G401.6 (cell line): ENCODE data around the gene ATXN10.

Experiments
- FAIRE-seq: peaks from 2 replicates; lab custom pipeline; 2012; peaks lifted over from hg19 to GRCh38; lab: Jason Lieb, UNC

ATXN10 gene

DNA sequence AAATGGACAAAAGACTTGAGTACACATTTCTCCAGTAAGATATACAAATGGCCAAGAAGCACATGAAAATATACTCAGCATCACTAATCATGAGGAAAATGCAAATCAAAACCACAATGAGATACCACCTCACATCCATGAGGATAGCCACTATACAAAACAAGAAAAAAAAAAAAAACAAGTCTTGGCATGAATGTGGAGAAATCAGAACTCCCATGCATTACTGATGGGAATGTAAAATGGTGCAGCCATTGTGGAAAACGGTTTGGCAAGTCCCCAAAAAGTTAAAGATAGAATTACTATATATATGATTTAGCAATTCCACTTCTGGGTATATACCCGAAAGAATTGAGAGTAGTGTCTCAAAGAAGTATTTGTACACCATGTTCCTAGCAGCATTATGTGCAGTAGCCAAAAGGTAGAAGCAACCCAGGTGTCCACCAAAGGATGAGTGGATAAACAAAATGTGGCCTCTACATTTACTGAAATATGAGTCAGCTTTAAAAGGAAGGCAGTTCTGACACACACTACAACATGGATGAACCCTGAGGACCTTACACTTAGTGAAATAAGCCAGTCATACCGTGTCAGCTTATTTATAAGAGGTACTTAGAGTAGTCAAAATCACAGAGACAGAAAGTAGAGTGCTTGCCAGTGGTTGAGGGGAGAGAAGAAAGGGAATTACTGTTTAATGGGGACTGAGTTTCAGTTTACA is 159.1 kb downstream of the ATXN10 start:
- no peak for FAIRE-seq

- no peak for FAIRE-seq
Observed at GRCh38 chr22:45831394-45831793, 159.8 kb downstream of the ATXN10 start.

GRCh38 chr22:45832180-45832579 is 160.5 kb downstream of the ATXN10 start:
- FAIRE-seq: no peak

- no peak for FAIRE-seq
Observed at GRCh38 chr22:45832959-45833580, 161.4 kb downstream of the ATXN10 start.

DNA sequence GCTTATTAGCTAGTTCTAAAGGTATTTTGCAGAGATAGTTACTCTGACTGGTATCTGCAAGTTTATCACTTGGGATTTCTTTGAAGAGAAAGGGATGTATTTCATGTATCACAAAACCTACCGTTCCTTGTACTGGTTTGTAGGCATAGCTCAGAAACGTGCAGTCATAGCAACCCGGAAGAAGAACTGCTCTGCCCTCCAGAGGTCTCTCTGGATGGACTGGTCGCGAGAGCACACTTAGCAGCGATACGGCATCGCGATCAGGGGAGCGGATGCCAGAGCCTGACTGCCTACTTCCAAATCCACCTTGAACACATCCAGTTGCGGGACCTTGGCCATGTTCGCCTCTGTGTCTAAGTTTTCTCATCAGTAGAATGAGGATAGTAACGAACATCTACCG is 162.0 kb downstream of the ATXN10 start:
- no peak for FAIRE-seq

DNA sequence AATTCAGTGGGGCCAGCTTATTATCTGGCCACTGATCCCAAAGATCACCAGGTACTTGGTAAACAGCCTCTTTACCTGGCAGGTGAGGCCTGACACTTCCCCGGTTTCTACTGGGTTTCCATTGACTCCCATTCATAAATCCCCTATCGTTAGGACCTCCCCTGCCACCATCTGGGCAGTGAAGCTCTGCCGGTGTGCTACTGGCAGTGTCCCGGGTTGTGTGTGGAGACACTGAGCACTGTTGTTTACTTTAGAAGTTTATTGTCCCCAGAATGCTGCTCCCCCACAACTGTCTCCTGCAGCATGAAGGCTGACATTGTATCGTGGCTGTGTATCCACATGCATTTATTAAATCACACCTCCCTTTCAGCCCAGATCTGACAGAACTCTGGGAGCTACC is 162.6 kb downstream of the ATXN10 start:
- FAIRE-seq: no peak

GRCh38 chr22:45834795-45835194 is 163.2 kb downstream of the ATXN10 start:
- FAIRE-seq: no peak

- FAIRE-seq: no peak
Observed at GRCh38 chr22:45836418-45837169, 165.0 kb downstream of the ATXN10 start.

DNA sequence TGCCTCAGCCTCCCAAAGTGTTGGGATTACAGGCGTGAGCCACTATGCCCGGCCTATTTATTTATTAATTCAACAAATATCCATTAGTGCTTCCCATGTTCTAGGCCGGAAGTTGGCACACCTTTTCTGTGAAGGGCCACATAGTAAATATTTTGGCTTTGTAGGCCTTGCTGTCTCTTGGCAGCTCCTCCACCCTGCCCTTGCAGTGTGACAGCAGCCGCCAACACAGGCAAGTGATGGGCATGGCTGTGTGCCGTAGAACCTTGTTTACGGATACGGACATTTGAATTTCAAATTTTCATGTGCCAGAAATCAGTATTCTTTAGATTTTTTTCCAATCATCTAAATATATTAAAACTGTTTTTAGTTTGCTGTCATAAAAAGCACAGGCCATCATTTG is 165.9 kb downstream of the ATXN10 start:
- no peak for FAIRE-seq

GRCh38 chr22:45838305-45838887 is 166.8 kb downstream of the ATXN10 start:
- no peak for FAIRE-seq

DNA sequence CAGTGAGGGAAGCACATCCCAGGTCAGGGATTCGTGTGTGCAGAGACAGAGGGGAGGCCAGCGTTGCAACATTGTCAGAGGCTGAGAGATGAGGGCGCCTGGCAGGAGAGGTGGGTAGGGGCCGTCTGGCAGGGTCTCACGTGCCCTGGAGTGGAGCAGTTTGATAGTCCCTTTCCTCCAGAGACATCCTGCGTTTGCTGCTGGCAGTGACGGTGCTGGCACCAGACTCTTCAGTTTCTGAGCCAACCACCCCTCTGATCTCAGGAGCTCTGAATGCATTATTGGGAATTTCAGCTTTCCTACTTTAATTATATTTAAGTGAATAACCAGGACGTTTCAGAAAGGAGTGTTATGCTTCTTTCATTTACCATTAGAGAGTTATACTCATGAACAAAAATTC is 168.8 kb downstream of the ATXN10 start:
- no peak for FAIRE-seq

DNA sequence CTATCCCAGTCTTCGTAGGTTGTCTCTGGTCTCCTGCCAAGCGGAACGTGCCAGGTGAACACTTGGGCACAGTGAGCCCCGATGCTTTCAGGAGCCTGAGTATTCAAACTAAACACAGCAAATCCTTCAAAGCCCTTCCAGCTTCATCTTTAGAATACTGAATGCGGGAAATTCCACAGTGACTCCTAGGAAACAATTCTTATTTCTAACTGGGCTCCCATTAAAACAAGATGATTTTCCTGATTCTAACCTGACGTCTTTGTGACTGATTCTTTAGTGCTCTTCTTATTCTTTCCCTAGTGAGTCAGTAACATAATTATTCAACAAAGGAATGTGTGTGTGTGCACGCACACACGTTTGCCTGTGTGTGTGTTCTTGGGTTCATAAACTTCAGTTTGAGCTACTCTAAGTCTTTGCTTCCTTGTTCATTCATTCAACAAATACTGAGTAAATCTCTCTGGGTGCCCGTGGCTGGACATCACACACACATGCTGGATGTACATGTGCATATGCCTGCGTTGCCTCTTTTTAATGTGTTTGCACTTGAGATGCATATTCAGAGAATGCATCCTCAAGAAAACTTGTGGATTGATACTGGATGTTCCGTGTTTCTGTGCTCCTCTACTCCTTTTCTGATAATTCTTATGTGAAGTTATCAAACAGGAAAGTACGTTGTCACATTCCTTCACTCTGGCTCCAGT is 170.8 kb downstream of the ATXN10 start:
- FAIRE-seq: no peak

DNA sequence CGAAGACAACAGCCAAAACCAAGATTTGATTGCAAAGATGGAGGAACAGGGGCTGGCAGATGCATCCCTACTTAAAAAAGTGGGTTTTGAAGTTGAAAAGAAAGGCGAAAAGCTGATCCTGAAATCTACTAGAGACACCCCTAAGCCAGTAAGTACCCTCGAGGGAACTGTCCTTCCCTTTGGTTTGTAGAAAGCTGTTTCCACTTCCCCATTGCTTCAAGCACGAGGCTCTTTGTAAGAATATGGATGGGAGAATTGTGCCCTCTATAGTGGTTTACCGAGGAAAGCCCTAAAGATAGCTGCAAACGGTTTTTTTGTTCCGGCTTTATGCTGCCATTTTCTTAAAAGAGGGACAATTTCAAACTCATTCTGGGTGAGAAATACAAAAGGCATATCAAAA is 171.4 kb downstream of the ATXN10 start:
- no peak for FAIRE-seq

GRCh38 chr22:45843986-45844385 is 172.4 kb downstream of the ATXN10 start:
- FAIRE-seq: no peak

GRCh38 chr22:45845076-45845487 is 173.4 kb downstream of the ATXN10 start:
- no peak for FAIRE-seq

DNA sequence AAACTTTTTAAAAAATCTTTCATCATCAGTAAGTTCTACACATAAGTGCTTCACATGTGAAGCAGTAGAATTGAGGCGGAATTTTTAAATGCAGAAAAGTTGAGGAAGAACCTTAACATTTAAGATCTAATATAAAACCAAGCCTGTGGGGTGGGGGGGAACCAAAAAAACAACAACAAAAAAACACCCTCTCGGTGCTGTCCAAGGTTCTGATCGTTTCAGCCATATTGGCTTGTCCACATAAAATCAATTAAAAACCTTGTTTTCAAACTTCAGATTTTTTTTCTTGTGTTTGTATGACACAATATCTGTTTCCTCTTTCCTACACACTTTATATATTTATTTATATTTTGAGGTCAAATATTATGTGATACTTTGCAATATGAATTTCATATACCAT is 175.3 kb downstream of the ATXN10 start:
- no peak for FAIRE-seq

DNA sequence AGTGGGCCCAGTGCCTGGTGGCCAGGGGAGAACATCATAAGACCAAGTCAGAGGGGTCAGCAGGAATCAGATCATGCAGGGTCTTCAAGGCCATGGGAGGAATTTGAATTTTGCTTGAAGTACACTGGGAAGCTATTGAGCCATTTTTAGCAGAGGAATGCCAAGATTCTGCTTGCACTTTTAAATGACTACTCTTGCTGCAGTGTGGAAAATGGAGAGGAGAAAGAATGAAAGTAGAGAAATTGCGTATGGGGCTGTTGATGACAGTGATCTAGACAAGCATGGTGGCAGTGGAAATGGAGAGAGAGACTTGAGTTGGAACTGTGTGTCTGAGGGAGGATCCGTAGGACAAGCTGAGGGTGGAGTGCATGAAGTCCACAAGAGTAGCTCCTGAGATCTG is 177.3 kb downstream of the ATXN10 start:
- no peak for FAIRE-seq

DNA sequence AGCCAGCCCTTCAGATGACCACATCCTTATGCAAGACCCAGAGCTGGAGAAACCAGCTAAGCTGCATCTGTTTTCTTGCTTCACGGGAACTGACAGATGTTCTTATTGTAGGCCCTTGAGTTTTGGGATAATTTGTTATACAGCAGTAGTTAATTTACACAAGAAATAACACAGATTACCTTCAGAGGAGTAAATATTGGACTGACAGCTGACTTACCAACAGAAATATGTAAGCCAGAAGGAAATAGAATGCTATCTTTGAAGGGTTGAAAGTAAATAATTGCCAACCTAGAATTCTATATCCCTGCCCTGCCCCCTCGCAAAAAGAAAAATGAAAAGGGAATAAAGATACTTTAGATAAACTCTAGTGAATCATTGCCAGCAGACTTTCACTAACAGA is 181.2 kb downstream of the ATXN10 start:
- no peak for FAIRE-seq

DNA sequence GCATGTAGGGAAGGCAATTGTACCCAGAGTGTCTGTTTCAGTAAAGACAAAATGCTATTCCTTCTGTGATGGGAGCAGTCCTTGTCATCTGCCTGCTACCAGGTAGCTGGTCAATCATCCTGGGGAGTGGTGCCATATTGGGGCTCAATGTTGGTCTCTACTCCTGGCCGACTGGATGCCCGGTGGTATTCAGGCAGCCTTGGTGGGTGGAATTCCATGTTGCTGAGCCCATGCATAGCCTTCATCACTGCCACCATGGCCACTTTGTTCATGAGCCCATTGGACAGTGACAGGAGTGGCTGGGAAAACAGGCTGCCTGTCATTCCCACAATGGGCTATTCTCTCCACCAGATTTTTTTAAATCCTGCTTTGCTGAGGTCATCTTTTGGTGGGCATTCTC is 184.3 kb downstream of the ATXN10 start:
- no peak for FAIRE-seq

DNA sequence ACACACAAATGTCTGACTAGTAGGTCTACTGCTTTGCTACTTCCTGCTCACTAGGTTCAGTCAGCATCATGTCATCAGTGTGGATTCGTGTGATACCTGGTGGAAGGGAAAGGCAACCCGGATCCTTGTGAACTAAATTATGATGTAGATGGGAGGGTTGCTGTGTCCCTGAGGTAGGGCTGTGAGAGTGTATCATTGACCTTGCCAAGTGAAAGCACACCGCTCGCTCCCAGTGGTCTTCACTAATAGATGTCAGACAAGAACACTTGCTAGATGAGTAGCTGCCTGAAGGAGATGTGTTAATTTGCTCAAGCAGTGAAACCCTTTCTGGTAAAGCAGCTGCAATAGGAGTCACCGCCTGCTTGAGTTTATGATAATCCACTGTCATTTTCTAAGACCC is 185.9 kb downstream of the ATXN10 start:
- FAIRE-seq: no peak

- FAIRE-seq: no peak
Observed at GRCh38 chr22:45859231-45860161, 187.9 kb downstream of the ATXN10 start.
